Measurements from ENCODE around the gene CD38. TPM values are rescaled to one million over a fixed set of nuclear protein-coding genes. Genes with fewer than 3 reads are reported as not detected.
A peak's percentile ranks its signal among the peaks of the same experiment; 100 is the strongest.

CD38 gene
- total RNA-seq, 2 experiments from 2014 or later = 40.3 to 42.1 TPM

- peaks cover 54% of the 10 kb centered on the region for H3K4me1 Mint-ChIP-seq
Observed at GRCh38 chr4:15777697-15778288, 335 bp upstream of the CD38 start.

GRCh38 chr4:15779306-15779705 is 1.2 kb downstream of the CD38 start:
- H3K4me3 Mint-ChIP-seq = peak overlapping the region; percentile 94
- peaks cover 46% of the 10 kb centered on the region for H3K4me1 Mint-ChIP-seq
- peaks cover 50% of the 10 kb centered on the region for H3K36me3 Mint-ChIP-seq
- peaks cover 8% of the 10 kb centered on the region for H3K27me3 Mint-ChIP-seq
- no peak for DNase-seq
- no peaks in the 10 kb centered on the region for H3K9me3 Mint-ChIP-seq
- H3K27ac Mint-ChIP-seq = peak overlapping the region; percentile 85

More at GRCh38 chr4:15777697-15778288, 335 bp upstream of the CD38 start:
- peak overlapping the region; percentile 93 for H3K27ac Mint-ChIP-seq
- H3K4me3 Mint-ChIP-seq = peak overlapping the region; percentile 94
- H3K36me3 Mint-ChIP-seq = peaks cover 38% of the 10 kb centered on the region
- DNase-seq = no peak
- H3K27me3 Mint-ChIP-seq = peaks cover 12% of the 10 kb centered on the region
- no peaks in the 10 kb centered on the region for H3K9me3 Mint-ChIP-seq

- Mint-ChIP-seq H3K27ac (peak overlapping the region; percentile 85), H3K36me3 (peaks cover 55% of the 10 kb centered on the region), H3K4me1 (peaks cover 49% of the 10 kb centered on the region), H3K4me3 (peak overlapping the region; percentile 94), H3K9me3 (no peaks in the 10 kb centered on the region), H3K27me3 (peaks cover 8% of the 10 kb centered on the region)
- DNase-seq = no peak
Observed at GRCh38 chr4:15779809-15780208, 1.7 kb downstream of the CD38 start.

- H3K36me3 Mint-ChIP-seq = peaks cover 70% of the 10 kb centered on the region
- H3K27ac Mint-ChIP-seq = peak overlapping the region; percentile 1
- H3K4me1 Mint-ChIP-seq = peaks cover 47% of the 10 kb centered on the region
- H3K9me3 Mint-ChIP-seq = peaks cover 2% of the 10 kb centered on the region
- peak; percentile 37 for DNase-seq
- peak overlapping the region; percentile 18 for H3K4me3 Mint-ChIP-seq
- no peaks in the 10 kb centered on the region for H3K27me3 Mint-ChIP-seq
Observed at GRCh38 chr4:15781427-15782095, 3.4 kb downstream of the CD38 start.

- Mint-ChIP-seq H3K4me3 (no peak overlapping the region), H3K27me3 (no peaks in the 10 kb centered on the region), H3K27ac (no peak overlapping the region), H3K4me1 (peaks cover 45% of the 10 kb centered on the region), H3K36me3 (peaks cover 83% of the 10 kb centered on the region), H3K9me3 (peaks cover 2% of the 10 kb centered on the region)
- DNase-seq = no peak
Observed at GRCh38 chr4:15783676-15784075, 5.5 kb downstream of the CD38 start.

- H3K36me3 Mint-ChIP-seq = peaks cover 79% of the 10 kb centered on the region
Observed at GRCh38 chr4:15784959-15785634, 7.0 kb downstream of the CD38 start.

GRCh38 chr4:15786743-15787142 is 8.6 kb downstream of the CD38 start:
- H3K4me1 Mint-ChIP-seq = peaks cover 29% of the 10 kb centered on the region
- H3K27ac Mint-ChIP-seq = no peak overlapping the region
- H3K36me3 Mint-ChIP-seq = peaks cover 64% of the 10 kb centered on the region
- no peaks in the 10 kb centered on the region for H3K27me3 Mint-ChIP-seq
- no peak overlapping the region for H3K4me3 Mint-ChIP-seq
- DNase-seq = no peak
- H3K9me3 Mint-ChIP-seq = peaks cover 2% of the 10 kb centered on the region

More at GRCh38 chr4:15784959-15785634, 7.0 kb downstream of the CD38 start:
- no peak overlapping the region for H3K27ac Mint-ChIP-seq
- H3K4me1 Mint-ChIP-seq = peaks cover 44% of the 10 kb centered on the region
- H3K27me3 Mint-ChIP-seq = no peaks in the 10 kb centered on the region
- no peak overlapping the region for H3K4me3 Mint-ChIP-seq
- no peak for DNase-seq
- peaks cover 2% of the 10 kb centered on the region for H3K9me3 Mint-ChIP-seq

- peak overlapping the region; percentile 9 for H3K27ac Mint-ChIP-seq
- peaks cover 50% of the 10 kb centered on the region for H3K4me1 Mint-ChIP-seq
- H3K27me3 Mint-ChIP-seq = no peaks in the 10 kb centered on the region
- peaks cover 4% of the 10 kb centered on the region for H3K9me3 Mint-ChIP-seq
- H3K4me3 Mint-ChIP-seq = no peak overlapping the region
- DNase-seq = no peak
- peaks cover 38% of the 10 kb centered on the region for H3K36me3 Mint-ChIP-seq
Observed at GRCh38 chr4:15792974-15793373, 14.8 kb downstream of the CD38 start.

- H3K27ac Mint-ChIP-seq = peak overlapping the region; percentile 84
- DNase-seq = no peak
- no peak overlapping the region for H3K4me3 Mint-ChIP-seq
- no peaks in the 10 kb centered on the region for H3K27me3 Mint-ChIP-seq
- H3K4me1 Mint-ChIP-seq = peaks cover 44% of the 10 kb centered on the region
- peaks cover 4% of the 10 kb centered on the region for H3K9me3 Mint-ChIP-seq
- peaks cover 38% of the 10 kb centered on the region for H3K36me3 Mint-ChIP-seq
Observed at GRCh38 chr4:15793506-15794363, 15.6 kb downstream of the CD38 start.

- no peak for DNase-seq
- Mint-ChIP-seq H3K27ac (peak overlapping the region; percentile 84), H3K36me3 (peaks cover 37% of the 10 kb centered on the region), H3K27me3 (peaks cover under 1% of the 10 kb centered on the region), H3K9me3 (peaks cover 4% of the 10 kb centered on the region), H3K4me3 (peak overlapping the region; percentile 9), H3K4me1 (peaks cover 42% of the 10 kb centered on the region)
Observed at GRCh38 chr4:15794426-15794825, 16.3 kb downstream of the CD38 start.

GRCh38 chr4:15794905-15795304 is 16.8 kb downstream of the CD38 start:
- peaks cover 45% of the 10 kb centered on the region for H3K4me1 Mint-ChIP-seq

GRCh38 chr4:15797320-15797719 is 19.2 kb downstream of the CD38 start:
- Mint-ChIP-seq H3K9me3 (peaks cover 4% of the 10 kb centered on the region), H3K4me1 (peaks cover 47% of the 10 kb centered on the region), H3K4me3 (no peak overlapping the region), H3K36me3 (peaks cover 42% of the 10 kb centered on the region), H3K27ac (no peak overlapping the region), H3K27me3 (peaks cover 3% of the 10 kb centered on the region)
- no peak for DNase-seq

More at GRCh38 chr4:15794905-15795304, 16.8 kb downstream of the CD38 start:
- Mint-ChIP-seq H3K27me3 (peaks cover 3% of the 10 kb centered on the region), H3K9me3 (peaks cover 4% of the 10 kb centered on the region), H3K27ac (peak overlapping the region; percentile 84), H3K36me3 (peaks cover 35% of the 10 kb centered on the region), H3K4me3 (peak overlapping the region; percentile 36)
- no peak for DNase-seq

GRCh38 chr4:15799141-15799540 is 21.0 kb downstream of the CD38 start:
- peaks cover 39% of the 10 kb centered on the region for H3K4me1 Mint-ChIP-seq
- no peak overlapping the region for H3K4me3 Mint-ChIP-seq
- DNase-seq = no peak
- peaks cover 3% of the 10 kb centered on the region for H3K27me3 Mint-ChIP-seq
- peaks cover 4% of the 10 kb centered on the region for H3K9me3 Mint-ChIP-seq
- H3K27ac Mint-ChIP-seq = no peak overlapping the region
- H3K36me3 Mint-ChIP-seq = peaks cover 31% of the 10 kb centered on the region

GRCh38 chr4:15799701-15800100 is 21.6 kb downstream of the CD38 start:
- peaks cover 1% of the 10 kb centered on the region for H3K9me3 Mint-ChIP-seq
- H3K27ac Mint-ChIP-seq = no peak overlapping the region

More at GRCh38 chr4:15799701-15800100, 21.6 kb downstream of the CD38 start:
- Mint-ChIP-seq H3K27me3 (peaks cover 3% of the 10 kb centered on the region), H3K36me3 (peaks cover 28% of the 10 kb centered on the region), H3K4me3 (no peak overlapping the region), H3K4me1 (peaks cover 35% of the 10 kb centered on the region)
- DNase-seq = no peak

Measured in activated naive CD8-positive, alpha-beta T cell treated with anti-CD3 and anti-CD28 coated beads for 36 hours (primary cell).